Esophagus (tissue), 2 donors: Measurements from ENCODE around the gene GALNT9. TPM values are rescaled to one million over a fixed set of nuclear protein-coding genes. Genes with fewer than 3 reads are reported as not detected.
"Not testable (repeated sequence)": the region's sequence is repeated elsewhere in the genome, so short reads cannot be mapped to it uniquely, and the experiment has no call there.

Experiments used
- H3K27ac ChIP-seq, 2 donors: one replicate each; pipeline ENCODE4 v1.5.1; 2013; ENCODE audit warnings: low read depth in 2 of 2, mild to moderate bottlenecking in 2 of 2, inconsistent platforms in 1 of 2, low read length in 1 of 2, moderate library complexity in 1 of 2
- H3K27me3 ChIP-seq, 2 donors: one replicate each; pipeline ENCODE4 v1.6.1; 2013; ENCODE audit warnings: low read length in 2 of 2, control low read depth in 1 of 2, mild to moderate bottlenecking in 1 of 2; ENCODE audit not compliant: insufficient read depth in 2 of 2, control insufficient read depth in 1 of 2
- H3K36me3 ChIP-seq, 2 donors: one replicate each; pipeline ENCODE4 v1.6.1; 2013; ENCODE audit warnings: low read length in 1 of 2; ENCODE audit not compliant: control insufficient read depth in 2 of 2, insufficient read depth in 2 of 2
- H3K4me1 ChIP-seq, 2 donors: one replicate each; pipeline ENCODE4 v1.6.1; 2013; ENCODE audit warnings: low read length in 1 of 2; ENCODE audit not compliant: control insufficient read depth in 2 of 2, insufficient read depth in 2 of 2
- H3K4me3 ChIP-seq, 2 donors: one replicate each; pipeline ENCODE4 v1.5.1; 2013; ENCODE audit warnings: low read length in 2 of 2, mild to moderate bottlenecking in 2 of 2, low read depth in 1 of 2, moderate library complexity in 1 of 2
- H3K9me3 ChIP-seq, 2 donors: one replicate each; pipeline ENCODE4 v1.6.1; 2013; ENCODE audit warnings: mild to moderate bottlenecking in 2 of 2, low read depth in 1 of 2, low read length in 1 of 2, moderate library complexity in 1 of 2; ENCODE audit not compliant: control insufficient read depth in 2 of 2, insufficient read depth in 1 of 2
- WGBS, 2 donors: extraction: QIAGEN DNeasy Blood & Tissue Kit; methylation state at CpG; one replicate each; pipeline ENCODE4 v1.1.7; 2013; 5-methylcytosine and 5-hydroxymethylcytosine counted together
- polyA plus RNA-seq, 2 donors: library from polyadenylated mRNA; stranded (reverse); fragments of 200-250 nt; gene quantifications; one replicate each; pipeline ENCODE4 v1.2.3, GENCODE V29; 2013
- donor health status: healthy with polysubstance abuse.
- donor health status: Bipolar disorder and iron deficiency.

GALNT9 gene
- polyA plus RNA-seq, 2 donors, result not detected

DNA sequence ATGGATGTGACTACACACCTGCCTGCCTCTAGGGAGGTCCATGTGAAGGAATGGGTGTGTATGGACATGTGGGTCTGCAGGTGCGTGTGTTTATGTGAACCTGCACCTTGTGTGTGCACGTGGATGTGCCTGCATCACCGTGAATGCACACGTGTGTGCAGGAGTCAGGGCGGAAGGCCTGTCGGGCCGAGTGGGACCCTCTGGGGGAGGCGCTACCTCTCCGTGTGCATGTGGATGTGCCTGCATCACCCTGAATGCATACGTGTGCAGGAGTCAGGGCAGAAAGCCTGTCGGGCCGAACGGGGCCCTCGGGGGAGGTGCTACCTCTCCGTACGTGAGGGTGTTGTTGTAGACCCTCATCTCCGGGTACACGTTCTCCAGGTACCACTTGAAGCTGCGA lies 128.6 kb downstream of the GALNT9 start:
- H3K4me1 ChIP-seq, result peaks cover 0 to 14% of the 10 kb centered on the region in 2 donors
- H3K9me3 ChIP-seq, result peaks cover 0 to 4% of the 10 kb centered on the region in 2 donors
- peaks cover 0 to 8% of the 10 kb centered on the region in 2 donors for H3K27me3 ChIP-seq
- no peaks in the 10 kb centered on the region for H3K36me3 ChIP-seq
- H3K27ac ChIP-seq, result no peak overlapping the region
- 84 to 86% methylated on average over 19 of the region's 19 CpGs for WGBS, 2 donors
- no peak overlapping the region for H3K4me3 ChIP-seq

DNA sequence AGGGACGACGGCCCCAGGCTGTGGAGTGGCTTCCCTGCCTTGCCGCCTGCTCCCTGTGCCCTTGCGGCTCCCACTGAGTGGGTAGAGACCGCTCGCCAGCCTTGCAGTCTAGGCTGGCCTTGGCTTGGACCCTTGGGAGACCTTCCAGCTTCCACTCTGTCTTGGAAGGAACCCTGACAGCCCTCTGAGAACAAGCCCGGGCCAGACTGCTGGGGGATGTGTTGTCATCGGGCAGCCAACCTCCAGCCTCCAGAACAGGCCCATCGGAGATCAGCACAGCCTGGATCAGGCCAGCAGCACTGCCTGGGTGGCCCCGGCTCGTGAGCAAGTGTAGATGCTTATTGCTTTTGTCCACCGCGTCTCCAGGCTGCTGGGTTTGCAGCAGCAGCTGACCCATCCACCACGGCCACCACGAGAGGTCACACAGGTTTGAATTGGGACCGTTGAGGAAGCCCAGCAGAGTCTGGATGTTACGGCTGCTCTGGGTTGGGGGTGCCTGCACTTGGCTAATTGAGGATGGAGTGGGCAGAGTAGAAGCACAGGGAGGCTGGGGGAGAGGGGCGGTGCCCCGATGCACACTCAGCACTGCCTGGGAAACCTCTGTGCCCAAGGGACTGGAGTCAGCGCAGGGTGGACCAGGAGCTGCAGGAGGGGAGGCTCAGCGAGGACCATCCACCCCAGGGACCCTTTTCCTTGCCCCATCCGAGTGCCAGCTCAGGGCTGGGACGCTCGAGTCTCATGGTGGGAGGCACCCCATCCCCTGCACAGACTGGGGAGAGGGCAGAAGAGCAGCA lies 129.7 kb downstream of the GALNT9 start:
- H3K27me3 ChIP-seq, result peaks cover 0 to 4% of the 10 kb centered on the region in 2 donors
- no peak overlapping the region for H3K27ac ChIP-seq
- WGBS, 2 donors, result 75% methylated on average over 24 of the region's 24 CpGs

DNA sequence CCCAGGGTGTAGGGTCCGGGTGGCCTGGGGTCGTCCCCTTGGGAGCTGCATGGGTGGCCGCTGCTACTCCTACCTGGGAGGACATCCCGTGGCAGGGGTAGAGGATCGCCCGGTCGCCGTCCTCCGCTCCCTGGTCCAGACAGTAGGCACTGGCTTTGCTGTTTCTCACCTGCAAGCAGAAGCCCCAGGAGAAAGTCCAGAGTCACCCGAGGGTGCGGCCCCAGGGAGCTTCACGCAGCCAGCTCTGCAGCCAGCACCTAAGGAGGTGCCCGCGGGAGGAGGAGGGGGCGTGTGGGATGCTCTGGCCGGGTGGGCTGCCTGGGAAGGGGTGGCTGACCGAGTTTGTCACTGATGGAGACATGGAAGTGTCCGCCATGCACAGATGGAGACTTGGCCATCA lies 130.3 kb downstream of the GALNT9 start:
- 79 to 84% methylated on average over 18 of the region's 18 CpGs for WGBS, 2 donors

More for the DNA sequence above, 129.7 kb downstream of the GALNT9 start:
- Histone ChIP-seq H3K4me1 (peaks cover 0 to 6% of the 10 kb centered on the region in 2 donors), H3K36me3 (no peaks in the 10 kb centered on the region), H3K4me3 (no peak overlapping the region), H3K9me3 (peaks cover 0 to 5% of the 10 kb centered on the region in 2 donors)

DNA sequence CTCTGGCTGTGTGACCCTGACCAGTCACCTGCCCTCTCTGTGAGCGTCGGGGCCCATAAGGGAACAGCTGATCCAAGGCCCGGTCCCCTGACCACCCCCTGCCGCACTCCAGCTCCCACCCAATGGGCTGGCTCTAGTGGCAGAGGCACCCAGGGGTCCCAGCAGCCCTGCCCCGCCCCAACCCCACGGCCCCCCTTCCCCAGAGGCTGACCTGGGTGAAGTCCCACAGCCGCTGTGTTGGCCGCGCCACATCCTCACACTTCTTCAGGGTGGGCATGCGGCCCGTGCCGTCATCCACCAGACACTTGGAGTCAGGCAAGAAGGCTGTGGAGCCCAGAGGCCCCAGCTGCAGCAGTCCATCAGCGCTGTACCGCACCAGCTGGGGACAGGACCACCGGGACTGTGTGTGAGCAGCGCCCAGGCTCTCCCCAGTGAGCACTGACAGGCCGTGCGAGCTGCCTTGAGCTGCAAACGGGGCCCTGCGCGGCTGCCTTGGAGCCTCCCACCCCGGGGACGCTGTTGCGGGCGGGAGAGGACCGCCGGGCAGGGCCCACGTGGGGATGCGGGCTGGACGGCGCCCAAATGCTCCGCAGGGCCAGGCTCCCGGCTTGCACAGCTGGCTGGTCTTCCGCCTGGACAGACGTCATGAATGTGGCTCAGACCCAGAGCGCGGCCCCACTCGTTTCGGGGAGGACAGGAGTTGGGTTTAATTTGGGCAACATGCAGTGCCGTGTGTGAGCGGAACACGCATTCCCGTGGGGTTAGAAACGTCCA lies 131.6 kb downstream of the GALNT9 start:
- H3K27ac ChIP-seq, result no peak overlapping the region
- peaks cover 3 to 18% of the 10 kb centered on the region in 2 donors for H3K9me3 ChIP-seq
- no peaks in the 10 kb centered on the region for H3K36me3 ChIP-seq
- H3K27me3 ChIP-seq, result no peaks in the 10 kb centered on the region
- H3K4me1 ChIP-seq, result peaks cover 0 to 6% of the 10 kb centered on the region in 2 donors
- WGBS, 2 donors, result 81 to 82% methylated on average over 42 to 44 of the region's 44 CpGs
- no peak overlapping the region for H3K4me3 ChIP-seq

More for the DNA sequence above, 130.3 kb downstream of the GALNT9 start:
- Histone ChIP-seq H3K27me3 (peaks cover 0 to 4% of the 10 kb centered on the region in 2 donors), H3K4me3 (no peak overlapping the region), H3K4me1 (peaks cover 0 to 6% of the 10 kb centered on the region in 2 donors), H3K9me3 (peaks cover under 1 to 11% of the 10 kb centered on the region in 2 donors), H3K27ac (no peak overlapping the region), H3K36me3 (no peaks in the 10 kb centered on the region)

DNA sequence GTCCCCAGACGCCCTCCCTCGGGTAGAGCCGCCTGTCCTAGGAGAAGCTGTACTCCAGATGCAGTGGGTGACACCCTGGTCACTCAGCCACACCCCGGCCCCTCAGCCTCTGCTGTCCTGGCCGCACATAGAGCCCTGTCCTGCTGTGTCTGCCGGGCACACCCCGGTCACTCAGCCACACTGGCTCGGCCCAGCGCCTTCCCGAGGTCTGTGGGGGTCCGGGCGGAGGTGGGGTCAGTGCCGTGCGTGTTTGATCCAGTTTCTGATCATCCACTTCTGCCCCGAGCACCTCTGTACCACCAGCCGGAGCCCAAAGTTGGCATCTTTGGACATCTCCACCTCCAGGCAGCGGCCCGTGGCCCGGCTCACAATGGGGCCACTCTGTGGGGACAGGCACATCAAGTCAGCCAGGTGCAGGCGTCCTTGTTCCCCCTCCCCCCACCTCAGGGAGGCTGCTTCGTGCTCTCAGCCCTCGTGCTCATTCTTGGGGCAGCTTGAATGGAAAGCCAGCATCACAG lies 132.5 kb downstream of the GALNT9 start:
- H3K36me3 ChIP-seq, result no peaks in the 10 kb centered on the region
- no peaks in the 10 kb centered on the region for H3K27me3 ChIP-seq
- H3K4me3 ChIP-seq, result no peak overlapping the region
- peaks cover 3 to 18% of the 10 kb centered on the region in 2 donors for H3K9me3 ChIP-seq
- peaks cover 0 to 6% of the 10 kb centered on the region in 2 donors for H3K4me1 ChIP-seq
- no peak overlapping the region for H3K27ac ChIP-seq
- 82 to 83% methylated on average over 19 to 22 of the region's 22 CpGs for WGBS, 2 donors

DNA sequence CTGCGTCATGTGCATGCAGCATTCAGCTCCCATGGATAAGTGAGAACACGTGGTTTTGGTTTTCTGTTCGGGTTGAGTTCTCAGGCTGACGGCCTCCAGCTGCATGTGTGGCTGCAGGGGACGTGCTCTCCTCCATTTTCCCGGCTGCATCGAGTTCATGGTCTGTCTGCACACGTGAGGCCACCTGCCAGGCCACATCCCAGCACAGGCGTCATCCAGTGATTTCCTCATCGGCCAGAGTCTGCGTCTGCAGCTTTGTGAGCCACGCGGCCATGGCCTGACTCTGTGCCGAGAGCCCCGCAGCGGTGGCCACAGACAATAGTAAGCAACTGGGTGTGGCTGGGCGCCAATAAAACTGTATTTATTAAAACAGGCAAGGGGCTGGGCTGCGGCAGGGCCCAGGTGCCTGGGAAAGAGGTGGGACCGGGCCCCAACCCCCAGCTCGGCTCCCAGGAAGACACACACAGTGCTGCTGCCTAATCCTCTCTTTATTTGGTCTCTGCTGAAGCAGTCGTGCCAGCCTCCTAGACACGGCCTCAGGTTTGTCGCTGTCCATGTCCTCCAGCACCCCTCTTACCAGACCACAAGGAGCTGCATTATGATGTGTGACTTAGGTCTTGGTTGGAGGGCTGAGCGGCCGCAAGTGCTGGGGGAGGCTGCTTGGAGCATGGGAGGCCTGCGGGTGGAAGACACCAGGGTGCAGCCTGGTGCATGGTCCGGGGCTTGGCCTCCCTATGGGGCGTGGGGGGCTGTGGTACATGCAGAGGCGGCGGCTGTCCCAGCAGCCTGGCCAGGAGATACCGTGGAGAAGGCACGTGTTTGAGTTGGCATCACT lies 133.1 kb downstream of the GALNT9 start:
- Histone ChIP-seq H3K36me3 (no peaks in the 10 kb centered on the region), H3K9me3 (peaks cover 3 to 18% of the 10 kb centered on the region in 2 donors), H3K4me3 (no peak overlapping the region), H3K27me3 (no peaks in the 10 kb centered on the region), H3K27ac (no peak overlapping the region), H3K4me1 (peaks cover 0 to 6% of the 10 kb centered on the region in 2 donors)
- 55 to 59% methylated on average over 32 of the region's 32 CpGs for WGBS, 2 donors

DNA sequence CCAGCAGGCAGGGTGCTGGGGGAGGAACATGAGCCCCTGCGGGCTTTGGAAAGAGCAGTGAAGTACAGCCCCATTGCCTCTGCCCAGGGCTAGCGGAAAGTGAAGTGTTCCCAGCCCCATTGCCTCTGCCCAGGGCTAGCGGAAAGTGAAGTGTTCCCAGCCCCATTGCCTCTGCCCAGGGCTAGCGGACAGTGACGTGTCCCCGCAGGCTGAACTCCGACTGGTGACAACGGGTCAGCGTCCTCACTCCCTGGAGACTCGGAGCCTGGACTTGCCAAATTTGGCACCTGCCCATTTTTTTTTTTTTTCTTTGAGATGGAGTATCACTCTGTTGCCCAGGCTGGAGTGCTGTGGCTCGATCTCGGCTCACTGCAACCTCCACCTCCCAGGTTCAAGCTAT lies 134.1 kb downstream of the GALNT9 start:
- H3K9me3 ChIP-seq, result peaks cover 3 to 18% of the 10 kb centered on the region in 2 donors
- H3K4me3 ChIP-seq, H3K27me3 ChIP-seq, H3K27ac ChIP-seq, H3K36me3 ChIP-seq: not testable (repeated sequence)
- peaks cover 0 to 14% of the 10 kb centered on the region in 2 donors for H3K4me1 ChIP-seq
- 67 to 75% methylated on average over 12 of the region's 12 CpGs for WGBS, 2 donors

DNA sequence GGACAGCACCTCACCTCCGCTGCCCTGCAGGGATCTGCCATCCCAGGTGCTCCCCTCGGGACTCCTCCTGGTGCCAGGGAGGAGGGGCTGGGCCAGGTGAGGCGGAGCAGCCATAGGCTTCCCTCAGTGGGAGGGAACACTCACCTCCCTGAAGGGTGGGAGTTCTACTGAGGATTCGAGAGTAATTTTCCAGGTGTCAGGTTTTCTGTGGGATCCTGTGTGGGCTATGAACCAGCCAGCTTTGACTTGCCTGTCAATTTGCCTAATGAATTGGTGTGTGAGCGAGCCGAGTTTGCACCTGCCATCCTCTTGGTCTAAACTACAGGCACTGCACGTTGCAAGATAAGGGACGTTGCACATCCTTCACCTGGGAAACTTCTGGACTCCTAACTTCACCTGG lies 134.8 kb downstream of the GALNT9 start:
- Histone ChIP-seq H3K27ac (no peak overlapping the region), H3K27me3 (no peaks in the 10 kb centered on the region), H3K36me3 (no peaks in the 10 kb centered on the region), H3K4me1 (peaks cover 0 to 17% of the 10 kb centered on the region in 2 donors), H3K4me3 (no peak overlapping the region), H3K9me3 (peaks cover 3 to 18% of the 10 kb centered on the region in 2 donors)
- 78 to 84% methylated on average over 8 of the region's 8 CpGs for WGBS, 2 donors

DNA sequence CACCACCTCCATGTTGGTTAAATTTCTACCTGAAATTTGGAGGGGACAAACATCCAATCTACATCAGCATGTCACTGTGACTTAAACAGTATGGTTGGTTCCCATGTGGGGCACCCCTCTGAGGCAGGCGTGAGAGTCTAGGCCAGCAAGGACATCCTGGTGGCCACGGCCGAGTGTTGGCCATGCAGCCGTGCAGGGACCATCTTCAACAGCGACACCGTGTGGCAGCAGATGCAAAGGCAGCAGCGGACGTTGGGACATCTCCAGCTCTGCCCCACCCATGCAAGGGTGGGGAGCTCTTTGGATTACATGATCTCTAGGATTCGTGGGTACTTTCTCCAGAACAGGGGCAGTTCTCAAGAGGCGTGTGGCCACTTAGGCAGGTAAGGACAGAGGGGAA lies 135.3 kb downstream of the GALNT9 start:
- 58 to 61% methylated on average over 10 of the region's 10 CpGs for WGBS, 2 donors
- no peak overlapping the region for H3K27ac ChIP-seq
- H3K36me3 ChIP-seq, result no peaks in the 10 kb centered on the region
- H3K4me3 ChIP-seq, result no peak overlapping the region
- H3K9me3 ChIP-seq, result peaks cover 3 to 18% of the 10 kb centered on the region in 2 donors
- peaks cover under 1 to 20% of the 10 kb centered on the region in 2 donors for H3K4me1 ChIP-seq
- no peaks in the 10 kb centered on the region for H3K27me3 ChIP-seq
